ENCODE results near the gene DMD.

The DMD gene

GRCh38 chrX:31545726-31546125 is 1665.6 kb downstream of the DMD start:
- TF ChIP-seq CTCF (IDR thresholded peaks at IDR 0.05; ENCODE audit: control insufficient read depth, insufficient read depth, low read depth, low read length, missing control alignments) = no peak
- DNase-seq (ENCODE audit: low read depth) = no peak
- H3K4me3 ChIP-seq (ENCODE audit: control insufficient read depth, low read depth, low read length) = no peak overlapping the region

- no peak for TF ChIP-seq CTCF (IDR thresholded peaks at IDR 0.05; ENCODE audit: control insufficient read depth, insufficient read depth, low read depth, low read length, missing control alignments)
Observed at GRCh38 chrX:31545191-31545590, 1666.2 kb downstream of the DMD start.

GRCh38 chrX:31543634-31544033 is 1667.7 kb downstream of the DMD start:
- no peak overlapping the region for H3K4me3 ChIP-seq (ENCODE audit: control insufficient read depth, low read depth, low read length)
- TF ChIP-seq CTCF (IDR thresholded peaks at IDR 0.05; ENCODE audit: control insufficient read depth, insufficient read depth, low read depth, low read length, missing control alignments) = no peak
- DNase-seq (ENCODE audit: low read depth) = no peak

More at GRCh38 chrX:31545191-31545590, 1666.2 kb downstream of the DMD start:
- no peak overlapping the region for H3K4me3 ChIP-seq (ENCODE audit: control insufficient read depth, low read depth, low read length)
- DNase-seq (ENCODE audit: low read depth) = no peak

GRCh38 chrX:31542566-31542965 is 1668.8 kb downstream of the DMD start:
- no peak for TF ChIP-seq CTCF (IDR thresholded peaks at IDR 0.05; ENCODE audit: control insufficient read depth, insufficient read depth, low read depth, low read length, missing control alignments)

GRCh38 chrX:31540313-31540712 is 1671.0 kb downstream of the DMD start:
- no peak for TF ChIP-seq CTCF (IDR thresholded peaks at IDR 0.05; ENCODE audit: control insufficient read depth, insufficient read depth, low read depth, low read length, missing control alignments)
- no peak for DNase-seq (ENCODE audit: low read depth)
- H3K4me3 ChIP-seq (ENCODE audit: control insufficient read depth, low read depth, low read length) = no peak overlapping the region

More at GRCh38 chrX:31542566-31542965, 1668.8 kb downstream of the DMD start:
- no peak overlapping the region for H3K4me3 ChIP-seq (ENCODE audit: control insufficient read depth, low read depth, low read length)
- DNase-seq (ENCODE audit: low read depth) = no peak

DNA sequence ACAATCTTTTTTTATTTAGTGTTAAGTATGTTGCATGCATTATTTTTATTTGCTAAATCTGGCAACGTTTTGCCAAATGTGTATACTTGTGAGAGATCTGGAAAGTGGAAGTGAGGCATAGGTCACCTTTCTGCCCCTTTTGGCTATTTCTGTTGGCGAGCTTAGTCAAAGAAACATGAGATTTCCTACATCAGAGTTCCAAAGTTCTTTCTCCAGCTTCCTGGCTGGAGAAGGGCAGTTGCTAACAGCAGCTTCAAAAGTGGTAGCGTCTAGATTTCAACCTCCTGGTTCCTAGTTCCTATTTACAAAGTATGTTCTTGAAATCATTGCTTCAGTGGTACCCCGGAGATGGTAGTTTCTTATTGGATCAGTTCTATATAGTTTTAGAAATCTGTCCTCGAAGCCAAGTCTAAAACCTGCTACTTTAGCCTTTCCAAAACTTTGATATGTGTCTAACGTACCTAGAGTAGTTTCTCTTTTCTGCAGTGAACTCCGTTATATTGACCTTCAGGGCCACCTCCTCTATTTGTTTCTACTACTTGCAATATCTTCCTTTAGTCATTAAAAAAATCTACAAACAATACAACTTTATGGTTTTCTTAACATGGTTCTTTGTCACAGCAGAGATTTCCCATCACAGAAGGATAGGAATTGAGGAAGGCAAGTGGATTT is 1683.8 kb downstream of the DMD start:
- TF ChIP-seq CTCF (IDR thresholded peaks at IDR 0.05; ENCODE audit: control insufficient read depth, insufficient read depth, low read depth, low read length, missing control alignments) = no peak
- DNase-seq (ENCODE audit: low read depth) = no peak
- no peak overlapping the region for H3K4me3 ChIP-seq (ENCODE audit: control insufficient read depth, low read depth, low read length)
